Measurements from ENCODE around the gene EFNA5.

GRCh38 chr5:107661650-107662044 is 9.1 kb downstream of the EFNA5 start:
- TF ChIP-seq CTCF (IDR thresholded peaks at IDR 0.05) (no peak), POLR2A (IDR thresholded peaks at IDR 0.05) (no peak)

All from esophagus squamous epithelium (tissue), 4 donors.